OCI-LY1 (cell line): Measurements from ENCODE around the gene SHLD2.

Experiments used
- H2AFZ ChIP-seq: fragments of 200-600 bp; sonication (generic), shearing (Covaris generic); 2 replicates; pipeline ENCODE4 v1.6.0; 2014; ENCODE audit warnings: antibody characterized with exemption, mild to moderate bottlenecking, low read length
- H3F3A ChIP-seq: fragments of 200-600 bp; sonication (generic), shearing (Covaris generic); 2 replicates; pipeline ENCODE4 v1.6.0; 2014; ENCODE audit warnings: mild to moderate bottlenecking, antibody characterized with exemption, low read length, moderate library complexity; ENCODE audit not compliant: insufficient read depth
- H3K27ac ChIP-seq: fragments of 200-600 bp; sonication (generic); 2 replicates; pipeline ENCODE4 v1.5.1; 2014; ENCODE audit warnings: low read length, mixed run types, mild to moderate bottlenecking, low read depth; ENCODE audit not compliant: poor library complexity, severe bottlenecking
- H3K27me3 ChIP-seq: fragments of 200-600 bp; sonication (generic); 2 replicates; pipeline ENCODE4 v1.6.0; 2014; ENCODE audit warnings: antibody characterized with exemption, mild to moderate bottlenecking, low read length, moderate library complexity; ENCODE audit not compliant: insufficient read depth
- H3K36me3 ChIP-seq: fragments of 200-600 bp; sonication (generic); 2 replicates; pipeline ENCODE4 v1.6.1; 2014; ENCODE audit warnings: mild to moderate bottlenecking, antibody characterized with exemption, low read length, moderate library complexity, mixed read lengths; ENCODE audit not compliant: insufficient read depth
- H3K4me1 ChIP-seq: fragments of 200-600 bp; sonication (generic); 2 replicates; pipeline ENCODE4 v1.5.1; 2014; ENCODE audit warnings: mild to moderate bottlenecking, low read length, moderate library complexity; ENCODE audit not compliant: insufficient read depth, severe bottlenecking
- H3K4me2 ChIP-seq: fragments of 200-600 bp; sonication (generic), shearing (Covaris generic); 2 replicates; pipeline ENCODE4 v1.6.1; 2014; ENCODE audit warnings: low read length
- H3K4me3 ChIP-seq: fragments of 200-600 bp; sonication (generic); 2 replicates; pipeline ENCODE4 v1.5.1; 2014; ENCODE audit warnings: low read length, low read depth, mild to moderate bottlenecking, mixed read lengths; ENCODE audit not compliant: poor library complexity, severe bottlenecking
- H3K79me2 ChIP-seq: fragments of 200-600 bp; shearing (Covaris generic); 2 replicates; pipeline ENCODE4 v1.6.1; 2016; ENCODE audit warnings: mixed run types, low read length, mixed read lengths; ENCODE audit not compliant: insufficient read depth
- H3K9ac ChIP-seq: fragments of 200-600 bp; sonication (generic), shearing (Covaris generic); 2 replicates; pipeline ENCODE4 v1.6.1; 2014; ENCODE audit warnings: mild to moderate bottlenecking, low read length, mixed read lengths
- H3K9me2 ChIP-seq: fragments of 200-600 bp; sonication (generic), shearing (Covaris generic); 2 replicates; pipeline ENCODE4 v1.6.1; 2014; ENCODE audit warnings: low read depth, mild to moderate bottlenecking, low read length, mixed read lengths
- H3K9me3 ChIP-seq: fragments of 200-600 bp; shearing (Covaris generic); 2 replicates; pipeline ENCODE4 v1.6.1; 2014; ENCODE audit warnings: low read length, mixed read lengths
- H4K20me1 ChIP-seq: fragments of 200-600 bp; sonication (generic), shearing (Covaris generic); 2 replicates; pipeline ENCODE4 v1.6.0; 2016; ENCODE audit warnings: mild to moderate bottlenecking, low read length; ENCODE audit not compliant: insufficient read depth
- EZH2 ChIP-seq: fragments of 200-600 bp; sonication (generic), shearing (Covaris generic); IDR thresholded peaks from 2 replicates; pipeline ENCODE4 v1.8.0; 2017; ENCODE audit warnings: borderline replicate concordance, mixed run types, mild to moderate bottlenecking, antibody characterized with exemption, low read length, moderate library complexity, mixed read lengths
- TF ChIP-seq, protein P1 (sequence below): fragments of 200-600 bp; sonication (generic), shearing (Covaris generic); IDR thresholded peaks from 2 replicates; pipeline ENCODE4 v1.5.1; 2017; ENCODE audit warnings: mild to moderate bottlenecking, antibody characterized with exemption, low read length, moderate library complexity, mixed read lengths

SHLD2 gene

GRCh38 chr10:87094373-87095235 lies at the start of gene SHLD2, which contains the start of gene GLUD1:
Gene SHLD2 (plus strand): TSS chr10:87095206. CDS start chr10:87151355, 56,149 bp downstream.
Gene GLUD1 (minus strand): TSS chr10:87094843. CDS start chr10:87094769, 74 bp downstream.
- Histone ChIP-seq H3K4me2 (peak within 1 kb of the TSS; percentile 86), H3K9me3 (0 out of 2 replicates have a peak, but pooled peaks cover 2% of the 10 kb centered on the region), H3K27ac (peak within 1 kb of the TSS; percentile 63), H3K4me3 (peak within 1 kb of the TSS; percentile 97), H3K79me2 (peaks cover 37% of the 10 kb centered on the region), H3F3A (no peaks in the 10 kb centered on the region), H2AFZ (0 out of 2 replicates have a peak within 1 kb of the TSS, but pooled peaks have one; percentile 66), H4K20me1 (no peaks in the 10 kb centered on the region), H3K9me2 (no peaks in the 10 kb centered on the region), H3K9ac (peak within 1 kb of the TSS; percentile 91), H3K36me3 (peaks cover 25% of the 10 kb centered on the region), H3K27me3 (no peaks in the 10 kb centered on the region), H3K4me1 (peaks cover 37% of the 10 kb centered on the region)
- no peak for TF ChIP-seq EZH2
- TF ChIP-seq, protein P1, sequence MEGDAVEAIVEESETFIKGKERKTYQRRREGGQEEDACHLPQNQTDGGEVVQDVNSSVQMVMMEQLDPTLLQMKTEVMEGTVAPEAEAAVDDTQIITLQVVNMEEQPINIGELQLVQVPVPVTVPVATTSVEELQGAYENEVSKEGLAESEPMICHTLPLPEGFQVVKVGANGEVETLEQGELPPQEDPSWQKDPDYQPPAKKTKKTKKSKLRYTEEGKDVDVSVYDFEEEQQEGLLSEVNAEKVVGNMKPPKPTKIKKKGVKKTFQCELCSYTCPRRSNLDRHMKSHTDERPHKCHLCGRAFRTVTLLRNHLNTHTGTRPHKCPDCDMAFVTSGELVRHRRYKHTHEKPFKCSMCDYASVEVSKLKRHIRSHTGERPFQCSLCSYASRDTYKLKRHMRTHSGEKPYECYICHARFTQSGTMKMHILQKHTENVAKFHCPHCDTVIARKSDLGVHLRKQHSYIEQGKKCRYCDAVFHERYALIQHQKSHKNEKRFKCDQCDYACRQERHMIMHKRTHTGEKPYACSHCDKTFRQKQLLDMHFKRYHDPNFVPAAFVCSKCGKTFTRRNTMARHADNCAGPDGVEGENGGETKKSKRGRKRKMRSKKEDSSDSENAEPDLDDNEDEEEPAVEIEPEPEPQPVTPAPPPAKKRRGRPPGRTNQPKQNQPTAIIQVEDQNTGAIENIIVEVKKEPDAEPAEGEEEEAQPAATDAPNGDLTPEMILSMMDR, result no peak

DNA sequence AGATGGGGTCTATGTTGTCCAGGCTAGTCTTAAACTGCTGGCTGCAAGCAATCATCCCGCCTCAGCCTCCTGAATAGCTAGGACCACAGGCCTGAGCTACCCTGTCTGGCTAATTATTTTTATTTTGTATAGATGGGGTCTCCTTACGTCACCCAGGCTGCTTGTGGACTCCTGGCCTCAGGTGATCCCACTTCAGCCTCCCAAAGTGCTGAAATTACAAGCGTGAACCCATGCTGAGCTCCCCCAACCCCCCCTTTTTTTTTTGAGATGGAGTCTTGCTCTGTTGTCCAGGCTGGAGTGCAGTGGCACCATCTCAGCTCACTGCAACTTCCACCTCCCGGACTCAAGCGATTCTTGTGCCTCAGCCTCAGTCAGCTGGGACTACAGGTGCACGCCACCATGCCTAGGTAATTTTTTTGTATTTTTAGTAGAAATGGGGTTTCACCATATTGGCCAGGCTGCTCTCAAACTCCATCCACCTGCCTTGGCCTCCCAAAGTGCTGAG lies 49.5 kb upstream of the SHLD2 start:
- Histone ChIP-seq H3K9me2 (no peaks in the 10 kb centered on the region), H3K9me3 (no peaks in the 10 kb centered on the region), H2AFZ (no peak overlapping the region), H3K4me3 (no peak overlapping the region), H3K4me1 (no peaks in the 10 kb centered on the region), H3K36me3 (peaks cover 26% of the 10 kb centered on the region), H3K27me3 (no peaks in the 10 kb centered on the region), H4K20me1 (no peaks in the 10 kb centered on the region), H3F3A (no peaks in the 10 kb centered on the region), H3K9ac (no peak overlapping the region), H3K27ac (no peak overlapping the region), H3K79me2 (no peaks in the 10 kb centered on the region), H3K4me2 (no peak overlapping the region)
- TF ChIP-seq EZH2, result no peak
- TF ChIP-seq, protein P1, result no peak

DNA sequence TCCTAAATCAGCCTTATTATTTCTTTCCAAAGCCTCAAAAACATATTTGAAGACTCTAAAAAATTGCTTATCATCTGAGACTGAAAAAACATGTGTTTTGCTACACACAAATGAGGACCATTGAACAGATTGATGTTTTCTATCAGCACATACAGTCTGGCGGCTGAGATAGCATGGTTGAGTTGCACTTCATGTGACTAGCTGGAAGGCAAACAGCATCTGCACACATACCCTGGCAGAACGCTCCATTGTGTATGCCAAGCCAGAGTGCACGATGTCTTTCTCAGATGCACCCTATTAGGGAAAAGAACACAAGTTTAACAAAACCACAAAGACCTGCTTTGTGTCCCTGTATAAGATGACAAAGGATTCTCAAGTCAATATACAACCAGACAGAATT lies 41.9 kb upstream of the SHLD2 start:
- Histone ChIP-seq H3K27ac (no peak overlapping the region), H3K9me2 (no peaks in the 10 kb centered on the region)
- TF ChIP-seq, protein P1, result no peak
- no peak for TF ChIP-seq EZH2

More for the DNA sequence above, 41.9 kb upstream of the SHLD2 start:
- no peak overlapping the region for H2AFZ ChIP-seq
- no peaks in the 10 kb centered on the region for H3K79me2 ChIP-seq
- H3K4me2 ChIP-seq, result no peak overlapping the region
- no peak overlapping the region for H3K4me3 ChIP-seq
- H3K9ac ChIP-seq, result no peak overlapping the region
- H3K36me3 ChIP-seq, result peaks cover 78% of the 10 kb centered on the region
- H4K20me1 ChIP-seq, result no peaks in the 10 kb centered on the region
- no peaks in the 10 kb centered on the region for H3K4me1 ChIP-seq
- no peaks in the 10 kb centered on the region for H3F3A ChIP-seq
- no peaks in the 10 kb centered on the region for H3K9me3 ChIP-seq
- H3K27me3 ChIP-seq, result no peaks in the 10 kb centered on the region
